ENCODE measurements around the gene DGKG.

Gene DGKG

GRCh38 chr3:186287711-186288110 is 74.3 kb downstream of the DGKG start:
- no peak for FAIRE-seq
- no peak for DNase-seq (ENCODE audit: insufficient read length, low spot score)
- no peak for TF ChIP-seq SPI1 (IDR thresholded peaks at IDR 0.05; ENCODE audit: low read depth, low read length)
- TF ChIP-seq POLR2AphosphoS5 (IDR thresholded peaks at IDR 0.05; ENCODE audit: low read depth, low read length) = no peak
- no peak for TF ChIP-seq POU2F2 (IDR thresholded peaks at IDR 0.05; ENCODE audit: low read depth, low read length)
- TF ChIP-seq TAF1 (IDR thresholded peaks at IDR 0.05; ENCODE audit: low read depth, low read length) = no peak
- TF ChIP-seq PAX5 (IDR thresholded peaks at IDR 0.05; ENCODE audit: insufficient read depth, low read length, severe bottlenecking) = no peak

DNA sequence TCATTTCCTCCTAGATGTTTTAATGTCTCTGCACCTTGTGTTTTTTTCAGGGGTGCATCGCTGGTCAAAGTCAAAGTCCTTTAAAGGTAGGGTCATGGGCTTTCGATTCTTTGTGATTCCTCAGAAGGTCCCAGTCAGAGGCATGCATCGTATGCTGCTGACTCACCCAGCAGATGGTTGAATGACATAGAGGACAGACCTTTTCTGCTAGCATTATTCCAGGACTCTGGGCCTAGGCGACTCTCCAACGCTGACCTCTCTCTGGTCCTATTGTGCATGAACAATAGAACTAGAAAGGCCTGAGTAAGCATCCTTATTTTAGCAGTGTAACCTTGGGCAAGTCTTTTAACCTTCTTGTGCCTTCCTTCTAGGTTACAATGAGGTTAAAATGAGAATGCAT is 75.9 kb downstream of the DGKG start:
- TF ChIP-seq POLR2A (IDR thresholded peaks at IDR 0.05; ENCODE audit: low read depth, low read length) (no peak), PAX5 (IDR thresholded peaks at IDR 0.05; ENCODE audit: insufficient read depth, low read length, severe bottlenecking) (no peak), TAF1 (IDR thresholded peaks at IDR 0.05; ENCODE audit: low read depth, low read length) (no peak), POU2F2 (IDR thresholded peaks at IDR 0.05; ENCODE audit: low read depth, low read length) (no peak), SPI1 (IDR thresholded peaks at IDR 0.05; ENCODE audit: low read depth, low read length) (no peak), POLR2AphosphoS5 (IDR thresholded peaks at IDR 0.05; ENCODE audit: low read depth, low read length) (no peak)
- FAIRE-seq (no peak), DNase-seq (ENCODE audit: insufficient read length, low spot score) (no peak)

- no peak for TF ChIP-seq POLR2AphosphoS5 (IDR thresholded peaks at IDR 0.05; ENCODE audit: low read depth, low read length)
- TF ChIP-seq PAX5 (IDR thresholded peaks at IDR 0.05; ENCODE audit: insufficient read depth, low read length, severe bottlenecking) = no peak
- no peak for TF ChIP-seq TAF1 (IDR thresholded peaks at IDR 0.05; ENCODE audit: low read depth, low read length)
- TF ChIP-seq POLR2A (IDR thresholded peaks at IDR 0.05; ENCODE audit: low read depth, low read length) = no peak
- no peak for TF ChIP-seq SPI1 (IDR thresholded peaks at IDR 0.05; ENCODE audit: low read depth, low read length)
- TF ChIP-seq POU2F2 (IDR thresholded peaks at IDR 0.05; ENCODE audit: low read depth, low read length) = no peak
- no peak for DNase-seq (ENCODE audit: insufficient read length, low spot score)
- FAIRE-seq = no peak
Measured at GRCh38 chr3:186284661-186285060, 77.4 kb downstream of the DGKG start.

DNA sequence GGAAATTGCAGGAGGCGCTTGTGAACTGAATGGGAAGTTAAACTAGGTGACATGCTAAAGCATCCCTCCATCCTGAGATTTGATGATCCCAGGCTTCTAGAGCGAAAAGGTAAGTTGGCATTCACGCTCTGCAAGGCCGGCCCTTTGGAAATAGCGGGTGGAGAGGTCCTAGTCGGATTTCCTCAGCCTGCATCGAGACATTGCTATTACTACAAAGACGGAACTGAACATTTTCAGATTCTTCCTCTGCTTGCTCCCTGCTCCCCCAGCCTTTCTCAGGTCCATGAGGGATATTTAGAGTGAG is 77.7 kb downstream of the DGKG start:
- TF ChIP-seq POLR2AphosphoS5 (IDR thresholded peaks at IDR 0.05; ENCODE audit: low read depth, low read length) (no peak), SPI1 (IDR thresholded peaks at IDR 0.05; ENCODE audit: low read depth, low read length) (no peak), POU2F2 (IDR thresholded peaks at IDR 0.05; ENCODE audit: low read depth, low read length) (no peak), PAX5 (IDR thresholded peaks at IDR 0.05; ENCODE audit: insufficient read depth, low read length, severe bottlenecking) (no peak), POLR2A (IDR thresholded peaks at IDR 0.05; ENCODE audit: low read depth, low read length) (no peak), TAF1 (IDR thresholded peaks at IDR 0.05; ENCODE audit: low read depth, low read length) (no peak)
- DNase-seq (ENCODE audit: insufficient read length, low spot score) = no peak
- FAIRE-seq = no peak

- FAIRE-seq (no peak), DNase-seq (ENCODE audit: insufficient read length, low spot score) (no peak)
Measured at GRCh38 chr3:186283651-186284348, 78.2 kb downstream of the DGKG start.

DNA sequence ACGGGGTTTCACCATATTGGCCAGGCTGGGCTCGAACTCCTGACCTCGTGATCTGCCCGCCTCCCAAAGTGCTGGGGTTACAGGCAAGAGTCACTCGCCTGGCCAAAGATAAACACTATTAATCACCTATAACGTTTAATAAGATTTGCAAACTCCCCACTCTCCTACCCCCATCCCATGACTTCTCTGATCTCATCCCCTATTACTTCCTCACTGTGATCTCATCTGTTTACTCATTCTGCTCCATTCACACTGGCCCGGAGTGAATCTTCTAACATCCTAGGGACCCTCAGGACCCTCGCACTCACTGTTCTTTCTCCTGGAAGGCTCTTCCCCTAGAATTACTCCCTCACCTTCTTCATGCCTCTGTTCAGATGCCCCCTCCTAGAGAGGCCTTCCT is 78.9 kb downstream of the DGKG start:
- no peak for TF ChIP-seq POLR2A (IDR thresholded peaks at IDR 0.05; ENCODE audit: low read depth, low read length)
- no peak for TF ChIP-seq POU2F2 (IDR thresholded peaks at IDR 0.05; ENCODE audit: low read depth, low read length)
- no peak for TF ChIP-seq SPI1 (IDR thresholded peaks at IDR 0.05; ENCODE audit: low read depth, low read length)
- TF ChIP-seq PAX5 (IDR thresholded peaks at IDR 0.05; ENCODE audit: insufficient read depth, low read length, severe bottlenecking) = no peak
- no peak for TF ChIP-seq POLR2AphosphoS5 (IDR thresholded peaks at IDR 0.05; ENCODE audit: low read depth, low read length)
- TF ChIP-seq TAF1 (IDR thresholded peaks at IDR 0.05; ENCODE audit: low read depth, low read length) = no peak
- DNase-seq (ENCODE audit: insufficient read length, low spot score) (no peak), FAIRE-seq (no peak)

More at GRCh38 chr3:186283651-186284348, 78.2 kb downstream of the DGKG start:
- TF ChIP-seq SPI1 (IDR thresholded peaks at IDR 0.05; ENCODE audit: low read depth, low read length) (no peak), PAX5 (IDR thresholded peaks at IDR 0.05; ENCODE audit: insufficient read depth, low read length, severe bottlenecking) (no peak), POLR2AphosphoS5 (IDR thresholded peaks at IDR 0.05; ENCODE audit: low read depth, low read length) (no peak), TAF1 (IDR thresholded peaks at IDR 0.05; ENCODE audit: low read depth, low read length) (no peak), POU2F2 (IDR thresholded peaks at IDR 0.05; ENCODE audit: low read depth, low read length) (no peak), POLR2A (IDR thresholded peaks at IDR 0.05; ENCODE audit: low read depth, low read length) (no peak)

- no peak for DNase-seq (ENCODE audit: insufficient read length, low spot score)
- FAIRE-seq = no peak
- TF ChIP-seq SPI1 (IDR thresholded peaks at IDR 0.05; ENCODE audit: low read depth, low read length) = no peak
- TF ChIP-seq TAF1 (IDR thresholded peaks at IDR 0.05; ENCODE audit: low read depth, low read length) = no peak
- no peak for TF ChIP-seq POU2F2 (IDR thresholded peaks at IDR 0.05; ENCODE audit: low read depth, low read length)
- no peak for TF ChIP-seq POLR2A (IDR thresholded peaks at IDR 0.05; ENCODE audit: low read depth, low read length)
- no peak for TF ChIP-seq PAX5 (IDR thresholded peaks at IDR 0.05; ENCODE audit: insufficient read depth, low read length, severe bottlenecking)
- no peak for TF ChIP-seq POLR2AphosphoS5 (IDR thresholded peaks at IDR 0.05; ENCODE audit: low read depth, low read length)
Measured at GRCh38 chr3:186281176-186281575, 80.9 kb downstream of the DGKG start.

DNA sequence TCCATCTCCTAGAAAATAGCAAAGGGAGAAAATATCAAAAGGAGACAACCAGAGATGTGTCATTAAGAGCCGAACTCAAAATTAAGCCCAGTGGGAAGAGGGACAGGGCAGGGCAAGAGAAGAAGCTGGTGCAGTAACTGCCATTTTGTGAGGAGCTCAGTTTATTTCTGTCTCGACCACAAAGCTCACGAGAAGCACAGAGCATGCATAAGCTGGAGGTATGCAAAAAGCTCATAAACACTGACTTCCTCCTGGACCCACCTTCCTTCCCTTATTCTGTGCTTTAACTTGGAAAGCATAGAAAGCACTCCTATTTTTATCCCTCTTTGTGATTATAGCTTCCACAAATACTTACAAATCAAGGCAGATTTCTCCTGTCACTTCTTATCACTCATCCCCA is 81.3 kb downstream of the DGKG start:
- TF ChIP-seq POLR2AphosphoS5 (IDR thresholded peaks at IDR 0.05; ENCODE audit: low read depth, low read length) (no peak), SPI1 (IDR thresholded peaks at IDR 0.05; ENCODE audit: low read depth, low read length) (no peak), POLR2A (IDR thresholded peaks at IDR 0.05; ENCODE audit: low read depth, low read length) (no peak), TAF1 (IDR thresholded peaks at IDR 0.05; ENCODE audit: low read depth, low read length) (no peak), PAX5 (IDR thresholded peaks at IDR 0.05; ENCODE audit: insufficient read depth, low read length, severe bottlenecking) (no peak)
- FAIRE-seq = peak; percentile 74
- DNase-seq (ENCODE audit: insufficient read length, low spot score) = no peak

DNA sequence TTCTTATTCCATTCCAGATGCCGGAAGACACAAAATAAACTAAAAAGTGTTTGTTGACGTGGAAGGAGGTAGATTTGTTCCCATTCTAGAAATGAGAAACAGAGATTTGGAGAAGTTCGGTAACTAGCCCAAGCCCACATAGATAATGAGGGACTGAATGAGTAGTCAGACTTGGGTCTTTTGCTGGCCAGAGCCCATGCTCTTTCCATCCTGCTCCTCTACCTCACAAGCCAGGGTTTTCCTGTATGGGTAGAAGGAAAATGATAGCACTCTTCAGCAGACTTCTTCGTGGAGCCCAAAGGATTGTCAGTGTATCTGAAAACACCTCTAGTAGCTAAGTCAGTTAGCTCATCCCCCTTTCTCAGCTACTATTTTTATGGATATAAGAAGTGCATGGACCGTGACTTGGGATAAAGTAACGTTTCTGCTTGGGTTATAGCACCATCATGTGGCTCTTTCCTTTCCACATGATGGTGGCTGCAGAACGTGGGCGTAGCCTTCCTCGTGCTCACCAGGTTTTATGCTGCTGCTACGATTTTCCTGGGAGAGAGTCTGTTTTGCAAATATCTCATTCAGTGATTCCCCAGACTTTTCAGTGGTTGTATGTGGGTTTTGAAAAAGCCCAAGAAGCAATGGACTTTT is 84.6 kb downstream of the DGKG start:
- TF ChIP-seq POLR2AphosphoS5 (IDR thresholded peaks at IDR 0.05; ENCODE audit: low read depth, low read length) = no peak
- no peak for TF ChIP-seq PAX5 (IDR thresholded peaks at IDR 0.05; ENCODE audit: insufficient read depth, low read length, severe bottlenecking)
- TF ChIP-seq POLR2A (IDR thresholded peaks at IDR 0.05; ENCODE audit: low read depth, low read length) = no peak
- no peak for TF ChIP-seq POU2F2 (IDR thresholded peaks at IDR 0.05; ENCODE audit: low read depth, low read length)
- TF ChIP-seq TAF1 (IDR thresholded peaks at IDR 0.05; ENCODE audit: low read depth, low read length) = no peak
- TF ChIP-seq SPI1 (IDR thresholded peaks at IDR 0.05; ENCODE audit: low read depth, low read length) = no peak
- FAIRE-seq = no peak
- DNase-seq (ENCODE audit: insufficient read length, low spot score) = no peak
